K562 (cell line): ENCODE measurements around the gene DBNDD2.

Experiments used
- DNMT1 ChIP-seq: fragments of 450-650 bp; IDR thresholded peaks from 2 replicates; pipeline ENCODE4 v1.6.1; 2016; ENCODE audit warnings: antibody characterized with exemption, mild to moderate bottlenecking
- EZH2 ChIP-seq: IDR thresholded peaks from 2 replicates; pipeline ENCODE4 v1.6.1; 2012; ENCODE audit warnings: low read depth, mild to moderate bottlenecking, inconsistent platforms, low read length, borderline replicate concordance
- FOXA1 ChIP-seq: fragments of 450-650 bp; IDR thresholded peaks from 2 replicates; pipeline ENCODE4 v1.6.1; 2016; ENCODE audit warnings: mild to moderate bottlenecking, borderline replicate concordance
- GABPB1 ChIP-seq: sonication (generic); formaldehyde crosslinking; IDR thresholded peaks from 2 replicates; pipeline ENCODE4 v1.8.0; 2022; ENCODE audit warnings: mild to moderate bottlenecking, missing genetic modification reagents
- HDAC6 ChIP-seq: IDR thresholded peaks from 2 replicates; pipeline ENCODE4 v1.6.1; 2012; ENCODE audit warnings: low read depth, mild to moderate bottlenecking, control low read depth, inconsistent platforms, low read length, moderate library complexity
- HNRNPH1 ChIP-seq: fragments of 200-400 bp; formaldehyde crosslinking; optimal IDR thresholded peaks from 2 replicates; pipeline ENCODE3; 2017; ENCODE audit warnings: low read depth, mild to moderate bottlenecking, low read length, moderate library complexity
- MTF1 ChIP-seq: fragments of 250-450 bp; sonication (Bioruptor Pico); IDR thresholded peaks from 2 replicates; pipeline ENCODE4 v1.9.0; 2021; ENCODE audit warnings: moderate library complexity, mild to moderate bottlenecking, inconsistent platforms, borderline replicate concordance
- RBM39 ChIP-seq: fragments of 200-400 bp; formaldehyde crosslinking; optimal IDR thresholded peaks from 2 replicates; pipeline ENCODE3; 2018; ENCODE audit warnings: low read depth, low read length
- TAF1 ChIP-seq: IDR thresholded peaks from 2 replicates; pipeline ENCODE4 v1.6.1; 2011; ENCODE audit warnings: mild to moderate bottlenecking, low read length, moderate library complexity; ENCODE audit not compliant: insufficient read depth, control insufficient read depth, severe bottlenecking; ENCODE audit errors: extremely low read depth
- ZBTB1 ChIP-seq: sonication (generic); formaldehyde crosslinking; IDR thresholded peaks from 2 replicates; pipeline ENCODE4 v1.8.1; 2023; ENCODE audit warnings: missing genetic modification reagents, low read depth, mild to moderate bottlenecking, borderline replicate concordance
- ZNF121 ChIP-seq: sonication (generic); formaldehyde crosslinking; conservative IDR thresholded peaks from 2 replicates; pipeline ENCODE4 v1.8.0; 2022; ENCODE audit warnings: missing genetic modification reagents
- TF ChIP-seq, protein P1 (sequence below): IDR thresholded peaks from 2 replicates; pipeline ENCODE4 v1.6.1; 2011; ENCODE audit warnings: borderline replicate concordance, low read depth, mild to moderate bottlenecking, moderate library complexity, low read length; ENCODE audit not compliant: insufficient read depth, poor library complexity, severe bottlenecking
- TF ChIP-seq, protein P2 (sequence below): fragments of 250-450 bp; sonication (Bioruptor Pico); IDR thresholded peaks from 2 replicates; pipeline ENCODE4 v1.4.0; 2020; ENCODE audit warnings: mild to moderate bottlenecking, moderate library complexity, borderline replicate concordance
- TF ChIP-seq, protein P3 (sequence below), 3 experiments: IDR thresholded peaks in 2 of 3; conservative IDR thresholded peaks in 1 of 3; 2 replicates each; pipeline ENCODE4 v1.5.1; 2011 to 2012; ENCODE audit warnings: low read length in 3 of 3, mild to moderate bottlenecking in 3 of 3, control low read depth in 2 of 3, improper control_type of control experiment in 1 of 3, inconsistent platforms in 1 of 3, low read depth in 1 of 3, mixed read lengths in 1 of 3, moderate library complexity in 1 of 3; ENCODE audit not compliant: insufficient read depth in 2 of 3

DNA sequence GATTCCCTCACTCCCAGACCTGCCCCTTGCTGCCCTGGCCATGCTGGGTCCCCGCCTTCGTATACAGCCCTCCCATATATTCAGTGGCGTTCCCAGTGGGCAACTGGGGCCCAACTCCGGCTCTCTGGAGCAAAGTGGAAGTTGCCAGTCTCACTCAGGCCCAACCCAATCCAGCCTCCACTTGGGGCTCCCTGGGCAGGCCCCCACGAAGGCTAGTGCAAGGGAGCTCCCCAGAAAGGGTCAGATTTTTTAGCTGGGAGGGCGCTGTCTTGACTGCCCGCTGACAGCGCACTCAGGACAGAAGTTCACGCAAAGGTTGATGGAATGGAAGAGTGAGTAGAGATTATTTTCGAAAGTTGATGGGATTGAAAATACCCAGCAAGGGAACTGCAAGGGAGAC lies 35.8 kb upstream of the DBNDD2 start:
- TF ChIP-seq, protein P1, sequence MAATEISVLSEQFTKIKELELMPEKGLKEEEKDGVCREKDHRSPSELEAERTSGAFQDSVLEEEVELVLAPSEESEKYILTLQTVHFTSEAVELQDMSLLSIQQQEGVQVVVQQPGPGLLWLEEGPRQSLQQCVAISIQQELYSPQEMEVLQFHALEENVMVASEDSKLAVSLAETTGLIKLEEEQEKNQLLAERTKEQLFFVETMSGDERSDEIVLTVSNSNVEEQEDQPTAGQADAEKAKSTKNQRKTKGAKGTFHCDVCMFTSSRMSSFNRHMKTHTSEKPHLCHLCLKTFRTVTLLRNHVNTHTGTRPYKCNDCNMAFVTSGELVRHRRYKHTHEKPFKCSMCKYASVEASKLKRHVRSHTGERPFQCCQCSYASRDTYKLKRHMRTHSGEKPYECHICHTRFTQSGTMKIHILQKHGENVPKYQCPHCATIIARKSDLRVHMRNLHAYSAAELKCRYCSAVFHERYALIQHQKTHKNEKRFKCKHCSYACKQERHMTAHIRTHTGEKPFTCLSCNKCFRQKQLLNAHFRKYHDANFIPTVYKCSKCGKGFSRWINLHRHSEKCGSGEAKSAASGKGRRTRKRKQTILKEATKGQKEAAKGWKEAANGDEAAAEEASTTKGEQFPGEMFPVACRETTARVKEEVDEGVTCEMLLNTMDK, result no peak
- TF ChIP-seq MTF1 (CRISPR knock-in tag), result no peak
- no peak for TF ChIP-seq FOXA1
- TF ChIP-seq HDAC6, result no peak
- TF ChIP-seq TAF1, result no peak
- TF ChIP-seq EZH2, result no peak
- TF ChIP-seq ZNF121 (CRISPR knock-in tag), result no peak
- TF ChIP-seq, protein P2, sequence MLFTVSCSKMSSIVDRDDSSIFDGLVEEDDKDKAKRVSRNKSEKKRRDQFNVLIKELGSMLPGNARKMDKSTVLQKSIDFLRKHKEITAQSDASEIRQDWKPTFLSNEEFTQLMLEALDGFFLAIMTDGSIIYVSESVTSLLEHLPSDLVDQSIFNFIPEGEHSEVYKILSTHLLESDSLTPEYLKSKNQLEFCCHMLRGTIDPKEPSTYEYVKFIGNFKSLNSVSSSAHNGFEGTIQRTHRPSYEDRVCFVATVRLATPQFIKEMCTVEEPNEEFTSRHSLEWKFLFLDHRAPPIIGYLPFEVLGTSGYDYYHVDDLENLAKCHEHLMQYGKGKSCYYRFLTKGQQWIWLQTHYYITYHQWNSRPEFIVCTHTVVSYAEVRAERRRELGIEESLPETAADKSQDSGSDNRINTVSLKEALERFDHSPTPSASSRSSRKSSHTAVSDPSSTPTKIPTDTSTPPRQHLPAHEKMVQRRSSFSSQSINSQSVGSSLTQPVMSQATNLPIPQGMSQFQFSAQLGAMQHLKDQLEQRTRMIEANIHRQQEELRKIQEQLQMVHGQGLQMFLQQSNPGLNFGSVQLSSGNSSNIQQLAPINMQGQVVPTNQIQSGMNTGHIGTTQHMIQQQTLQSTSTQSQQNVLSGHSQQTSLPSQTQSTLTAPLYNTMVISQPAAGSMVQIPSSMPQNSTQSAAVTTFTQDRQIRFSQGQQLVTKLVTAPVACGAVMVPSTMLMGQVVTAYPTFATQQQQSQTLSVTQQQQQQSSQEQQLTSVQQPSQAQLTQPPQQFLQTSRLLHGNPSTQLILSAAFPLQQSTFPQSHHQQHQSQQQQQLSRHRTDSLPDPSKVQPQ (CRISPR knock-in tag), result no peak
- TF ChIP-seq, protein P3, sequence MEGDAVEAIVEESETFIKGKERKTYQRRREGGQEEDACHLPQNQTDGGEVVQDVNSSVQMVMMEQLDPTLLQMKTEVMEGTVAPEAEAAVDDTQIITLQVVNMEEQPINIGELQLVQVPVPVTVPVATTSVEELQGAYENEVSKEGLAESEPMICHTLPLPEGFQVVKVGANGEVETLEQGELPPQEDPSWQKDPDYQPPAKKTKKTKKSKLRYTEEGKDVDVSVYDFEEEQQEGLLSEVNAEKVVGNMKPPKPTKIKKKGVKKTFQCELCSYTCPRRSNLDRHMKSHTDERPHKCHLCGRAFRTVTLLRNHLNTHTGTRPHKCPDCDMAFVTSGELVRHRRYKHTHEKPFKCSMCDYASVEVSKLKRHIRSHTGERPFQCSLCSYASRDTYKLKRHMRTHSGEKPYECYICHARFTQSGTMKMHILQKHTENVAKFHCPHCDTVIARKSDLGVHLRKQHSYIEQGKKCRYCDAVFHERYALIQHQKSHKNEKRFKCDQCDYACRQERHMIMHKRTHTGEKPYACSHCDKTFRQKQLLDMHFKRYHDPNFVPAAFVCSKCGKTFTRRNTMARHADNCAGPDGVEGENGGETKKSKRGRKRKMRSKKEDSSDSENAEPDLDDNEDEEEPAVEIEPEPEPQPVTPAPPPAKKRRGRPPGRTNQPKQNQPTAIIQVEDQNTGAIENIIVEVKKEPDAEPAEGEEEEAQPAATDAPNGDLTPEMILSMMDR (IDR thresholded peaks at IDR 0.05 in 2 of 3, conservative IDR thresholded peaks at IDR 0.05 in 1 of 3; ENCODE audit: insufficient read depth in 2 of 3, low read depth in 1 of 3, low read length in 3 of 3), result no peak
- no peak for TF ChIP-seq ZBTB1
- TF ChIP-seq RBM39, result no peak
- no peak for TF ChIP-seq DNMT1
- TF ChIP-seq GABPB1 (CRISPR knock-in tag), result no peak
- no peak for TF ChIP-seq HNRNPH1
